22Rv1 (cell line): Measurements from ENCODE around the gene RPS14.

Experiments used
- CTCF ChIP-seq: fragments of 450-650 bp; IDR thresholded peaks from 2 replicates; pipeline ENCODE4 v1.5.1; 2017; ENCODE audit warnings: mild to moderate bottlenecking
- ZFX ChIP-seq: fragments of 450-650 bp; IDR thresholded peaks from 2 replicates; pipeline ENCODE4 v1.6.1; 2017; ENCODE audit warnings: antibody characterized with exemption, borderline replicate concordance

DNA sequence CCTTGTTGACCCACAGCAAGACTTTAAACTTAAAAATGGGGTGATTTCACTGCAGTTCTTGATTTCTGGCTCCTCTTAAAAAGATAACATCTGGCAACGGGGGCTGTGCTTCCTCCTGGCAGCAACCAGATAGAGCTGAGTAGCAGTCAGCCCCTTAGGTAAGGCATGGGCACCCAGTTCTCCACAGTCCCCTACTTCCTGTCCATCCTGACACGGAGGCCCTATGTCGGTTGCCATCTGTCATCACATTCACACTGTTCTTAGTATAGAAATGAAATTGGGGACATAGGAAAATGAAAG lies 48.5 kb downstream of the RPS14 start:
- TF ChIP-seq CTCF (no peak), ZFX (no peak)
